GM12872 (cell line): ENCODE results near the gene SLC43A2.

Experiments used
- CTCF ChIP-seq: IDR thresholded peaks from 3 replicates; pipeline ENCODE4 v1.5.1; 2011; ENCODE audit warnings: low read depth, mild to moderate bottlenecking, low read length, moderate library complexity; ENCODE audit not compliant: insufficient read depth

SLC43A2 gene

DNA sequence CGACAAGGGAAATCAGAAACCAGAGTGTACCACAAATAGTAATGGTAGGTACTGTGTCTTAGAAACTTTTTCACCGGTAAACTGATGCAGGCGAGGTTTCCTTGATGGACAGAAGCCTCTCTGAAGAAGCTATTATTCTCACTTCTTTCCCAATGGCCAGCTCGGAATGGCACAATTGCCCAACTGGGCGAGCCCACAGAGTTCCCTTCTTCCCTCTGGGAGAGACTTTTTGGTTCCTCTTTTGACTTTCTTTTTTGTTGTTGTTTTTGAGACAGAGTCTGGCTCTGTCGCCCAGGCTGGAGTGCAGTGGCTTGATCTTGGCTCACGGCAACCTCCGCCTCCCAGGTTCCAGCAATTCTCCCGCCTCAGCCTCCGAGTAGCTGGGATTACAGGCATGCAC, 16.9 kb downstream of the SLC43A2 start:
- TF ChIP-seq CTCF: no peak

GRCh38 chr17:1608676-1609075, 20.0 kb downstream of the SLC43A2 start:
- no peak for TF ChIP-seq CTCF

- no peak for TF ChIP-seq CTCF
Measured at GRCh38 chr17:1607971-1608320, 20.7 kb downstream of the SLC43A2 start.

DNA sequence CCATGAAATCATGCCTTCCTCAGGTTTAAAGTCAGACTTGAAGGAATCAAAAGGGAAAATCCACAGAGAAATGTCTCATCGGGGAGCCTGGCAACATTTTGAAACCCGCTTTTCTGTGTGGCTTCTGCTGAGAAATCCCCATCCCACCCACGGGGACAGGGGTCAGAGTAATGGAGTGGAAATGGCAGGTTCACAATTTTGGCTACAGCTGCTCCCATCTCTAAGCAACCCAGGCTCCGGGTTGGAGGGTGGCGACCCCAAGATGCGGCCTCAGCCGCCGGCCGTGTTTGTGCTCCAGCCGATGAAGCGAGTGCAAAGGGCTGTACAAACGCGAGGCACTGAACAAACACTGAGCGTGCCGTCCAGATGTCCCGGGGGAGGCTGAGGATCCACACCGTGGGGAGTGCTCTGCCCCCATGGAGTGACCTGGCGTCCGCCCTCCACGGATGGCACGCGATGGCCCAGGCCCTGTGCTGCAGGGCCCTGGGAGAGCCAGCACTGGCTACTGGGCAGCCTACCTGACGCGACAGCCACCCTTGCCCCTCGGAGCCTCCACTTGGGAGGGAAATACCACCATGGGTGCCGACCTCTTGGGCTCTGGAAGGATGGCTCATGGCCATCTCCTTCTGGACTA, 22.2 kb downstream of the SLC43A2 start:
- TF ChIP-seq CTCF: no peak

GRCh38 chr17:1605681-1606351, 22.8 kb downstream of the SLC43A2 start:
- TF ChIP-seq CTCF: no peak

- no peak for TF ChIP-seq CTCF
Measured at GRCh38 chr17:1604831-1605528, 23.7 kb downstream of the SLC43A2 start.

- TF ChIP-seq CTCF: no peak
Measured at GRCh38 chr17:1601571-1601970, 27.1 kb downstream of the SLC43A2 start.
